K562 (cell line): ENCODE results near the gene PIK3R5. TPM values are rescaled to one million over a fixed set of nuclear protein-coding genes. Genes with fewer than 3 reads are reported as not detected.

Experiments
- ATF1 ChIP-seq, 2 experiments: fragments of 450-650 bp in 1 of 2; IDR thresholded peaks; 2 replicates each; pipeline ENCODE4 v1.6.1; 2016; ENCODE audit warnings: missing compliant biosample characterization in 1 of 2, missing genetic modification characterization in 1 of 2
- CSDE1 ChIP-seq, 2 experiments: fragments of 450-650 bp; IDR thresholded peaks; 2 replicates each; pipeline ENCODE4 v1.6.1; 2016; ENCODE audit warnings: mild to moderate bottlenecking in 1 of 2
- OTX1 ChIP-seq: fragments of 450-650 bp; formaldehyde crosslinking; IDR thresholded peaks from 2 replicates; pipeline ENCODE4 v1.4.0; 2022; ENCODE audit warnings: mild to moderate bottlenecking
- SRF ChIP-seq, 2 experiments: fragments of 250-450, 450-650 bp in 1 of 2; sonication (Bioruptor Pico) in 1 of 2; sonication (generic) in 1 of 2; formaldehyde crosslinking; IDR thresholded peaks; 2 replicates each; pipeline versions ENCODE4 v1.5.0 to v1.5.1; 2020 to 2022; ENCODE audit warnings: mild to moderate bottlenecking in 1 of 2, missing genetic modification reagents in 1 of 2
- THRB ChIP-seq: fragments of 450-650 bp; formaldehyde crosslinking; conservative IDR thresholded peaks from 2 replicates; pipeline ENCODE4 v1.4.0; 2022; ENCODE audit warnings: mild to moderate bottlenecking, missing genetic modification characterization
- ZNF232 ChIP-seq: sonication (generic); formaldehyde crosslinking; IDR thresholded peaks from 2 replicates; pipeline ENCODE4 v1.8.0; 2022; ENCODE audit warnings: mild to moderate bottlenecking, missing genetic modification reagents
- ZNF444 ChIP-seq: fragments of 250-450 bp; sonication (Bioruptor Pico); IDR thresholded peaks from 2 replicates; pipeline ENCODE4 v1.4.0; 2020; ENCODE audit warnings: mild to moderate bottlenecking, moderate library complexity
- ZNF57 ChIP-seq: fragments of 450-650 bp; formaldehyde crosslinking; IDR thresholded peaks from 2 replicates; pipeline ENCODE4 v1.4.0; 2020; ENCODE audit warnings: mild to moderate bottlenecking, moderate library complexity
- polyA plus RNA-seq, 8 experiments: library from polyadenylated mRNA; depleted of rRNA in 4 of 8; stranded (reverse) in 5 of 8; unstranded in 3 of 8; fragments of >200 nt; fragmentation: Nextera tagmentation in 2 of 8; fragmentation: Illumina TruSeq in 1 of 8; extraction: Ambion mirVana in 2 of 8; extraction: Trizol in 1 of 8; gene quantifications; 2 replicates each; pipeline versions ENCODE4 v1.2.1 to v1.2.3, GENCODE V29; 2011 to 2014; ENCODE audit warnings: inconsistent platforms in 1 of 8, missing spikeins in 1 of 8
- total RNA-seq, 7 experiments: library from RNA; depleted of rRNA in 6 of 7; stranded (reverse); fragments of >200 nt in 6 of 7; fragmentation: Illumina TruSeq in 2 of 7; extraction: Trizol in 2 of 7; gene quantifications; 2 replicates each; pipeline versions ENCODE4 v1.2.1 to v1.2.3, GENCODE V29; 2011 to 2021; ENCODE audit warnings: low replicate concordance in 1 of 7
- TF ChIP-seq, protein P1 (sequence below): sonication (generic); formaldehyde crosslinking; IDR thresholded peaks from 2 replicates; pipeline ENCODE4 v1.8.0; 2022; ENCODE audit warnings: mild to moderate bottlenecking, missing genetic modification reagents, borderline replicate concordance

Gene PIK3R5
- total and polyA plus RNA-seq, 9 of the 15 experiments (the other 6 are each of a cell fraction or from before 2014, with no cell fraction given): 0.01 to 0.38 TPM; not detected in 7

- TF ChIP-seq, protein P1, sequence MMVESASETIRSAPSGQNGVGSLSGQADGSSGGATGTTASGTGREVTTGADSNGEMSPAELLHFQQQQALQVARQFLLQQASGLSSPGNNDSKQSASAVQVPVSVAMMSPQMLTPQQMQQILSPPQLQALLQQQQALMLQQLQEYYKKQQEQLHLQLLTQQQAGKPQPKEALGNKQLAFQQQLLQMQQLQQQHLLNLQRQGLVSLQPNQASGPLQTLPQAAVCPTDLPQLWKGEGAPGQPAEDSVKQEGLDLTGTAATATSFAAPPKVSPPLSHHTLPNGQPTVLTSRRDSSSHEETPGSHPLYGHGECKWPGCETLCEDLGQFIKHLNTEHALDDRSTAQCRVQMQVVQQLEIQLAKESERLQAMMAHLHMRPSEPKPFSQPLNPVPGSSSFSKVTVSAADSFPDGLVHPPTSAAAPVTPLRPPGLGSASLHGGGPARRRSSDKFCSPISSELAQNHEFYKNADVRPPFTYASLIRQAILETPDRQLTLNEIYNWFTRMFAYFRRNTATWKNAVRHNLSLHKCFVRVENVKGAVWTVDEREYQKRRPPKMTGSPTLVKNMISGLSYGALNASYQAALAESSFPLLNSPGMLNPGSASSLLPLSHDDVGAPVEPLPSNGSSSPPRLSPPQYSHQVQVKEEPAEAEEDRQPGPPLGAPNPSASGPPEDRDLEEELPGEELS (CRISPR knock-in tag): no peak
- TF ChIP-seq OTX1 (CRISPR knock-in tag) (no peak), ZNF444 (CRISPR knock-in tag) (no peak), ZNF232 (CRISPR knock-in tag) (no peak), ATF1 (CRISPR knock-in tag; IDR thresholded peaks at IDR 0.05) (no peak), ATF1 (tag; IDR thresholded peaks at IDR 0.05) (no peak), THRB (CRISPR knock-in tag) (no peak), CSDE1 (IDR thresholded peaks at IDR 0.05) (no peak), SRF (CRISPR knock-in tag; IDR thresholded peaks at IDR 0.05) (no peak), ZNF57 (CRISPR knock-in tag) (no peak)
Measured at GRCh38 chr17:8947201-8947600, 18.3 kb downstream of the PIK3R5 start (continued).
